ENCODE data around the gene BRMS1L.
"Not testable (repeated sequence)": the region's sequence is repeated elsewhere in the genome, so short reads cannot be mapped to it uniquely, and the experiment has no call there.

BRMS1L gene

GRCh38 chr14:35826218-35826951 lies at the start of gene BRMS1L:
Gene BRMS1L, plus strand, starts transcription at chr14:35826338. Its CDS starts 179 bp downstream, at chr14:35826517.
- peak; percentile 99 for DNase-seq (ENCODE audit: low spot score)

GRCh38 chr14:35776823-35777222 lies 49.3 kb upstream of the BRMS1L start:
- DNase-seq (ENCODE audit: low spot score): no peak

- not testable (repeated sequence) for DNase-seq (ENCODE audit: low spot score)
Observed at GRCh38 chr14:35777550-35777949, 48.6 kb upstream of the BRMS1L start.

- no peak for DNase-seq (ENCODE audit: low spot score)
Observed at GRCh38 chr14:35779368-35779767, 46.8 kb upstream of the BRMS1L start.

- DNase-seq (ENCODE audit: low spot score): no peak
Observed at GRCh38 chr14:35783699-35784098, 42.4 kb upstream of the BRMS1L start.

- peak; percentile 20 for DNase-seq (ENCODE audit: low spot score)
Observed at GRCh38 chr14:35786856-35787255, 39.3 kb upstream of the BRMS1L start.

- DNase-seq (ENCODE audit: low spot score): peak; percentile 20
Observed at GRCh38 chr14:35789651-35790050, 36.5 kb upstream of the BRMS1L start.

- no peak for DNase-seq (ENCODE audit: low spot score)
Observed at GRCh38 chr14:35797796-35798195, 28.3 kb upstream of the BRMS1L start.

- no peak for DNase-seq (ENCODE audit: low spot score)
Observed at GRCh38 chr14:35806006-35806907, 19.9 kb upstream of the BRMS1L start.

- no peak for DNase-seq (ENCODE audit: low spot score)
Observed at GRCh38 chr14:35807131-35807961, 18.8 kb upstream of the BRMS1L start.

GRCh38 chr14:35808076-35808637 lies 18.0 kb upstream of the BRMS1L start:
- peak; percentile 16 for DNase-seq (ENCODE audit: low spot score)

- peak; percentile 94 for DNase-seq (ENCODE audit: low spot score)
Observed at GRCh38 chr14:35808638-35809563, 17.2 kb upstream of the BRMS1L start, which contains the start of gene RALGAPA1. Gene RALGAPA1, minus strand, starts transcription at chr14:35809295. Its CDS starts 460 bp downstream, at chr14:35808835.

GRCh38 chr14:35809597-35809996 lies 16.5 kb upstream of the BRMS1L start:
- DNase-seq (ENCODE audit: low spot score): no peak

- no peak for DNase-seq (ENCODE audit: low spot score)
Observed at GRCh38 chr14:35810963-35811362, 15.2 kb upstream of the BRMS1L start.

- DNase-seq (ENCODE audit: low spot score): peak; percentile 86
Observed at GRCh38 chr14:35814371-35815005, 11.7 kb upstream of the BRMS1L start.

GRCh38 chr14:35818346-35819115 lies 7.6 kb upstream of the BRMS1L start:
- DNase-seq (ENCODE audit: low spot score): peak; percentile 38

GRCh38 chr14:35819591-35820540 lies 6.3 kb upstream of the BRMS1L start:
- DNase-seq (ENCODE audit: low spot score): no peak

All from activated CD4-positive, alpha-beta T cell treated with anti-CD3 and anti-CD28 coated beads, Interleukin-2, Interleukin-4, amounts not matched to agents 100 ng/mL and 50 ng/mL, durations not matched to agents 16 hours and 8 hours (primary cell).